ENCODE results near the gene KANTR. TPM values are rescaled to one million over a fixed set of nuclear protein-coding genes. Genes with fewer than 3 reads are reported as not detected.

KANTR gene
- total RNA-seq, 2 donors from 2014 or later: 9.8 to 10.1 TPM

GRCh38 chrX:53073115-53073586, 20.8 kb upstream of the KANTR start:
- H3K9me3 ChIP-seq (ENCODE audit: control insufficient read depth, low read length, poor library complexity, severe bottlenecking): no peaks in the 10 kb centered on the region
- Mint-ChIP-seq H3K4me3 (peak overlapping the region; percentile 19), H3K36me3 (ENCODE audit: low read depth) (no peaks in the 10 kb centered on the region), H3K27ac (no peak overlapping the region), H3K27me3 (no peaks in the 10 kb centered on the region), H3K4me1 (peaks cover 19% of the 10 kb centered on the region)
- ATAC-seq (no peak), DNase-seq (no peak)

GRCh38 chrX:53075011-53075410, 18.9 kb upstream of the KANTR start:
- Mint-ChIP-seq H3K27me3 (no peaks in the 10 kb centered on the region), H3K4me3 (no peak overlapping the region), H3K4me1 (peaks cover 19% of the 10 kb centered on the region), H3K36me3 (ENCODE audit: low read depth) (no peaks in the 10 kb centered on the region), H3K27ac (no peak overlapping the region)
- DNase-seq (no peak), ATAC-seq (no peak)
- no peaks in the 10 kb centered on the region for H3K9me3 ChIP-seq (ENCODE audit: control insufficient read depth, low read length, poor library complexity, severe bottlenecking)

- H3K9me3 ChIP-seq (ENCODE audit: control insufficient read depth, low read length, poor library complexity, severe bottlenecking): no peaks in the 10 kb centered on the region
- Mint-ChIP-seq H3K4me1 (peaks cover 22% of the 10 kb centered on the region), H3K27ac (no peak overlapping the region), H3K27me3 (no peaks in the 10 kb centered on the region), H3K4me3 (no peak overlapping the region), H3K36me3 (ENCODE audit: low read depth) (no peaks in the 10 kb centered on the region)
- no peak for DNase-seq
- ATAC-seq: no peak
Observed at GRCh38 chrX:53076671-53077070, 17.3 kb upstream of the KANTR start.

GRCh38 chrX:53077207-53078197, 16.4 kb upstream of the KANTR start:
- H3K27ac Mint-ChIP-seq: no peak overlapping the region
- no peaks in the 10 kb centered on the region for H3K9me3 ChIP-seq (ENCODE audit: control insufficient read depth, low read length, poor library complexity, severe bottlenecking)
- H3K27me3 Mint-ChIP-seq: no peaks in the 10 kb centered on the region
- H3K4me3 Mint-ChIP-seq: no peak overlapping the region
- DNase-seq (no peak), ATAC-seq (no peak)
- H3K36me3 Mint-ChIP-seq (ENCODE audit: low read depth): peaks cover 4% of the 10 kb centered on the region
- H3K4me1 Mint-ChIP-seq: peaks cover 18% of the 10 kb centered on the region

- Mint-ChIP-seq H3K27ac (peak overlapping the region; percentile 75), H3K27me3 (no peaks in the 10 kb centered on the region), H3K36me3 (ENCODE audit: low read depth) (peaks cover 4% of the 10 kb centered on the region), H3K4me1 (peaks cover 24% of the 10 kb centered on the region), H3K4me3 (no peak overlapping the region)
- H3K9me3 ChIP-seq (ENCODE audit: control insufficient read depth, low read length, poor library complexity, severe bottlenecking): no peaks in the 10 kb centered on the region
- ATAC-seq (no peak), DNase-seq (no peak)
Observed at GRCh38 chrX:53078943-53079342, 15.0 kb upstream of the KANTR start.

GRCh38 chrX:53080628-53081580, 13.0 kb upstream of the KANTR start:
- H3K36me3 Mint-ChIP-seq (ENCODE audit: low read depth): peaks cover 8% of the 10 kb centered on the region

GRCh38 chrX:53081925-53082772, 11.8 kb upstream of the KANTR start, which contains the start of gene TSPYL2:
Gene TSPYL2, plus strand, starts transcription at chrX:53082367. Its CDS starts 132 bp downstream, at chrX:53082499.
- ATAC-seq (peak; percentile 91), DNase-seq (peak; percentile 86 to 90 (median 87))
- H3K27me3 Mint-ChIP-seq: no peaks in the 10 kb centered on the region
- H3K4me3 Mint-ChIP-seq: peak within 1 kb of the TSS; percentile 96
- H3K36me3 Mint-ChIP-seq (ENCODE audit: low read depth): peaks cover 10% of the 10 kb centered on the region
- no peaks in the 10 kb centered on the region for H3K9me3 ChIP-seq (ENCODE audit: control insufficient read depth, low read length, poor library complexity, severe bottlenecking)
- H3K4me1 Mint-ChIP-seq: peaks cover 35% of the 10 kb centered on the region
- H3K27ac Mint-ChIP-seq: peak within 1 kb of the TSS; percentile 97

More at GRCh38 chrX:53080628-53081580, 13.0 kb upstream of the KANTR start:
- DNase-seq: no peak
- H3K9me3 ChIP-seq (ENCODE audit: control insufficient read depth, low read length, poor library complexity, severe bottlenecking): no peaks in the 10 kb centered on the region
- peak overlapping the region; percentile 97 for H3K27ac Mint-ChIP-seq
- peaks cover 30% of the 10 kb centered on the region for H3K4me1 Mint-ChIP-seq
- no peak for ATAC-seq
- no peaks in the 10 kb centered on the region for H3K27me3 Mint-ChIP-seq
- H3K4me3 Mint-ChIP-seq: peak overlapping the region; percentile 89

GRCh38 chrX:53082773-53083616, 10.9 kb upstream of the KANTR start:
- no peaks in the 10 kb centered on the region for H3K27me3 Mint-ChIP-seq
- H3K4me1 Mint-ChIP-seq: peaks cover 35% of the 10 kb centered on the region
- peaks cover 10% of the 10 kb centered on the region for H3K36me3 Mint-ChIP-seq (ENCODE audit: low read depth)
- H3K9me3 ChIP-seq (ENCODE audit: control insufficient read depth, low read length, poor library complexity, severe bottlenecking): no peaks in the 10 kb centered on the region
- peak overlapping the region; percentile 97 for H3K27ac Mint-ChIP-seq
- DNase-seq (no peak), ATAC-seq (no peak)
- peak overlapping the region; percentile 96 for H3K4me3 Mint-ChIP-seq

GRCh38 chrX:53084043-53084570, 9.8 kb upstream of the KANTR start:
- no peaks in the 10 kb centered on the region for H3K9me3 ChIP-seq (ENCODE audit: control insufficient read depth, low read length, poor library complexity, severe bottlenecking)
- Mint-ChIP-seq H3K27me3 (no peaks in the 10 kb centered on the region), H3K4me1 (peaks cover 44% of the 10 kb centered on the region), H3K27ac (peak overlapping the region; percentile 97), H3K4me3 (peak overlapping the region; percentile 96), H3K36me3 (ENCODE audit: low read depth) (peaks cover 11% of the 10 kb centered on the region)
- DNase-seq (no peak), ATAC-seq (no peak)

GRCh38 chrX:53084863-53085262, 9.1 kb upstream of the KANTR start:
- DNase-seq (no peak), ATAC-seq (no peak)
- Mint-ChIP-seq H3K27ac (peak overlapping the region; percentile 97), H3K4me3 (peak overlapping the region; percentile 79), H3K4me1 (peaks cover 44% of the 10 kb centered on the region), H3K36me3 (ENCODE audit: low read depth) (peaks cover 11% of the 10 kb centered on the region), H3K27me3 (no peaks in the 10 kb centered on the region)
- no peaks in the 10 kb centered on the region for H3K9me3 ChIP-seq (ENCODE audit: control insufficient read depth, low read length, poor library complexity, severe bottlenecking)

- H3K4me3 Mint-ChIP-seq: peak overlapping the region; percentile 79
- no peaks in the 10 kb centered on the region for H3K9me3 ChIP-seq (ENCODE audit: control insufficient read depth, low read length, poor library complexity, severe bottlenecking)
- ATAC-seq (no peak), DNase-seq (no peak)
- H3K36me3 Mint-ChIP-seq (ENCODE audit: low read depth): peaks cover 11% of the 10 kb centered on the region
- no peaks in the 10 kb centered on the region for H3K27me3 Mint-ChIP-seq
- peaks cover 43% of the 10 kb centered on the region for H3K4me1 Mint-ChIP-seq
- peak overlapping the region; percentile 97 for H3K27ac Mint-ChIP-seq
Observed at GRCh38 chrX:53085661-53086229, 8.2 kb upstream of the KANTR start.
